Activated CD4-positive, alpha-beta T cell treated with anti-CD3 and anti-CD28 coated beads for 4 hours (primary cell): ENCODE data around the gene DGKG.

Experiments
- DNase-seq, 2 donors: peaks; one replicate each; pipeline ENCODE4 v3.0.0-alpha.2; 2020

DGKG gene

GRCh38 chr3:186167646-186168395 lies 194.2 kb downstream of the DGKG start:
- DNase-seq, result no peak

GRCh38 chr3:186166491-186167288 lies 195.3 kb downstream of the DGKG start:
- DNase-seq, result no peak

- no peak for DNase-seq
These were observed 196.0 kb downstream of the DGKG start for GRCh38 chr3:186166036-186166435.

- no peak for DNase-seq
These were observed 196.7 kb downstream of the DGKG start for GRCh38 chr3:186165331-186165730.

- no peak for DNase-seq
These were observed 197.3 kb downstream of the DGKG start for GRCh38 chr3:186164696-186165095.

- no peak for DNase-seq
These were observed 199.8 kb downstream of the DGKG start for GRCh38 chr3:186162221-186162620.

- no peak for DNase-seq
These were observed 201.3 kb downstream of the DGKG start for GRCh38 chr3:186160691-186161243.

- no peak for DNase-seq
These were observed 207.4 kb downstream of the DGKG start for GRCh38 chr3:186154641-186155040.

GRCh38 chr3:186152889-186153292 lies 209.1 kb downstream of the DGKG start:
- DNase-seq, result no peak

GRCh38 chr3:186152361-186152798 lies 209.7 kb downstream of the DGKG start:
- DNase-seq, result no peak

GRCh38 chr3:186151077-186151971 lies 210.7 kb downstream of the DGKG start:
- no peak for DNase-seq

- DNase-seq, result no peak
These were observed 211.8 kb downstream of the DGKG start for GRCh38 chr3:186150041-186150830.

- DNase-seq, result no peak
These were observed 212.6 kb downstream of the DGKG start for GRCh38 chr3:186149319-186149960.

GRCh38 chr3:186144257-186144656 lies 217.8 kb downstream of the DGKG start:
- DNase-seq, result no peak

GRCh38 chr3:186143250-186143649 lies 218.8 kb downstream of the DGKG start:
- DNase-seq, result no peak

- no peak for DNase-seq
These were observed 219.6 kb downstream of the DGKG start for GRCh38 chr3:186142393-186142932.

- DNase-seq, result no peak
These were observed 220.2 kb downstream of the DGKG start for GRCh38 chr3:186141790-186142189.

GRCh38 chr3:186138272-186138981 lies 223.6 kb downstream of the DGKG start:
- no peak for DNase-seq

- no peak for DNase-seq
These were observed 224.9 kb downstream of the DGKG start for GRCh38 chr3:186137051-186137685.

GRCh38 chr3:186133980-186134379 lies 228.1 kb downstream of the DGKG start:
- no peak for DNase-seq
